Measurements from ENCODE around the gene URGCP.

DNA sequence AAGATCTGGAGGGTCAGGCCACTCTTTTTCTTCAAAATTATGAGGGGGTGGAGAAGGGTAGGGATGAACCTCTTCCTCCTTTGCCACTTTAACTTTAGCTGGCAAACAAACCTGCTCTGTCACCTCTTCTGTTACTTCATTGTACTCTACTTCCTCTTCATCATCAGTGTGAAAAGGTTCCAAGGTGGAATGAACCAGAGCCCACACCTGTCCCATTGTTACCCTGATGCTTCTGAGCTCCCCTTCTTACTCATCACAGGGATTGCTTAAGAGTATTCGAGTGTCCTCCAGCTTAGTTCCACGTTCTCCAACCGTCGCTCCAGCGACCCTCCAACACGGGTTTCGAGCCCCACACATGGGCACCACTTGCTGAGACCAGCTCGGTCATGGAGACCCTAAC is 42.3 kb downstream of the URGCP start:
- TF ChIP-seq POLR2A (IDR thresholded peaks at IDR 0.05; ENCODE audit: borderline replicate concordance, extremely low read depth, insufficient read depth, insufficient read length), result no peak
- TF ChIP-seq, protein P1, sequence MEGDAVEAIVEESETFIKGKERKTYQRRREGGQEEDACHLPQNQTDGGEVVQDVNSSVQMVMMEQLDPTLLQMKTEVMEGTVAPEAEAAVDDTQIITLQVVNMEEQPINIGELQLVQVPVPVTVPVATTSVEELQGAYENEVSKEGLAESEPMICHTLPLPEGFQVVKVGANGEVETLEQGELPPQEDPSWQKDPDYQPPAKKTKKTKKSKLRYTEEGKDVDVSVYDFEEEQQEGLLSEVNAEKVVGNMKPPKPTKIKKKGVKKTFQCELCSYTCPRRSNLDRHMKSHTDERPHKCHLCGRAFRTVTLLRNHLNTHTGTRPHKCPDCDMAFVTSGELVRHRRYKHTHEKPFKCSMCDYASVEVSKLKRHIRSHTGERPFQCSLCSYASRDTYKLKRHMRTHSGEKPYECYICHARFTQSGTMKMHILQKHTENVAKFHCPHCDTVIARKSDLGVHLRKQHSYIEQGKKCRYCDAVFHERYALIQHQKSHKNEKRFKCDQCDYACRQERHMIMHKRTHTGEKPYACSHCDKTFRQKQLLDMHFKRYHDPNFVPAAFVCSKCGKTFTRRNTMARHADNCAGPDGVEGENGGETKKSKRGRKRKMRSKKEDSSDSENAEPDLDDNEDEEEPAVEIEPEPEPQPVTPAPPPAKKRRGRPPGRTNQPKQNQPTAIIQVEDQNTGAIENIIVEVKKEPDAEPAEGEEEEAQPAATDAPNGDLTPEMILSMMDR (IDR thresholded peaks at IDR 0.05 in 2 of 3, conservative IDR thresholded peaks at IDR 0.05 in 1 of 3; ENCODE audit: borderline replicate concordance in 1 of 3, insufficient read depth in 1 of 3, low read depth in 2 of 3, low read length in 2 of 3), result no peak
- no peak for TF ChIP-seq EZH2 (IDR thresholded peaks at IDR 0.05)
- TF ChIP-seq, protein P2, sequence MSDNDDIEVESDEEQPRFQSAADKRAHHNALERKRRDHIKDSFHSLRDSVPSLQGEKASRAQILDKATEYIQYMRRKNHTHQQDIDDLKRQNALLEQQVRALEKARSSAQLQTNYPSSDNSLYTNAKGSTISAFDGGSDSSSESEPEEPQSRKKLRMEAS (IDR thresholded peaks at IDR 0.05), result no peak
- TF ChIP-seq RAD21 (IDR thresholded peaks at IDR 0.05; ENCODE audit: low read depth), result no peak

Data from HCT116 (cell line).